ENCODE data around the gene TGFA. TPM values are rescaled to one million over a fixed set of nuclear protein-coding genes. Genes with fewer than 3 reads are reported as not detected.

TGFA gene
- total and polyA plus RNA-seq, 10 of the 15 experiments (the other 5 are each of a cell fraction or from before 2014, with no cell fraction given) = 0.03 to 0.23 TPM; not detected in 8

GRCh38 chr2:70560040-70560439 lies 6.4 kb upstream of the TGFA start:
- no peak for ATAC-seq
- in situ Hi-C loops (cut with MboI) = no loop called here
- no peaks in the 10 kb centered on the region for H3K79me2 ChIP-seq (ENCODE audit: control insufficient read depth, insufficient read depth, low read length)
- TF ChIP-seq CHD1 (IDR thresholded peaks at IDR 0.05; ENCODE audit: low read depth, low read length) = no peak
- no peak for TF ChIP-seq ZZZ3 (IDR thresholded peaks at IDR 0.05; ENCODE audit: control insufficient read depth, insufficient read length, low read depth)
- no peak for TF ChIP-seq SMAD5 (IDR thresholded peaks at IDR 0.05; ENCODE audit: low read depth)
- TF ChIP-seq POLR2AphosphoS2 (IDR thresholded peaks at IDR 0.05; ENCODE audit: low read depth, low read length) = no peak
- TF ChIP-seq PAX5 (IDR thresholded peaks at IDR 0.05; ENCODE audit: borderline replicate concordance, low read depth, low read length) = no peak
- TF ChIP-seq PRDM15 (CRISPR knock-in tag; IDR thresholded peaks at IDR 0.05) = no peak
- no peak for TF ChIP-seq EZH2 (IDR thresholded peaks at IDR 0.05; ENCODE audit: borderline replicate concordance, control insufficient read depth, low read depth, low read length)
- no peak for TF ChIP-seq HDAC6 (IDR thresholded peaks at IDR 0.05; ENCODE audit: unreplicated experiment)
- no peak for TF ChIP-seq ZNF24 (IDR thresholded peaks at IDR 0.05)
- no peak for TF ChIP-seq BMI1 (IDR thresholded peaks at IDR 0.05; ENCODE audit: borderline replicate concordance)
- no peak for TF ChIP-seq MXI1 (IDR thresholded peaks at IDR 0.05; ENCODE audit: low read depth, low read length)
- TF ChIP-seq ZBTB40 (IDR thresholded peaks at IDR 0.05; ENCODE audit: borderline replicate concordance) = no peak
- TF ChIP-seq RCOR1 (conservative IDR thresholded peaks at IDR 0.05; ENCODE audit: low read depth, low read length) = no peak
- no peak for TF ChIP-seq ATF7 (IDR thresholded peaks at IDR 0.05; ENCODE audit: low read depth)
- TF ChIP-seq ATF3 (IDR thresholded peaks at IDR 0.05; ENCODE audit: borderline replicate concordance, extremely low read depth, low read depth, low read length) = no peak
- no peak for TF ChIP-seq MYC (IDR thresholded peaks at IDR 0.05; ENCODE audit: insufficient read depth, insufficient read length, insufficient replicate concordance, low read length, severe bottlenecking)
- no peak for TF ChIP-seq KLF5 (IDR thresholded peaks at IDR 0.05; ENCODE audit: partially characterized antibody)
- TF ChIP-seq NR2C1 (IDR thresholded peaks at IDR 0.05) = no peak

More at GRCh38 chr2:70560040-70560439, 6.4 kb upstream of the TGFA start:
- Histone ChIP-seq H2AFZ (ENCODE audit: control insufficient read depth, low read depth, low read length) (no peak overlapping the region), H3K4me1 (ENCODE audit: control insufficient read depth, insufficient read depth, low read length) (no peaks in the 10 kb centered on the region), H3K4me3 (no peak overlapping the region), H3K9me3 (replicated peaks; ENCODE audit: control insufficient read depth, insufficient read depth, low read length) (no peaks in the 10 kb centered on the region), H3K27ac (ENCODE audit: control insufficient read depth, insufficient read depth) (no peak overlapping the region), H3K4me2 (ENCODE audit: control insufficient read depth, insufficient read depth) (no peak overlapping the region), H3K27me3 (replicated peaks in 1 of 2; ENCODE audit: control insufficient read depth in 2 of 2, insufficient read depth in 2 of 2, low read length in 1 of 2) (peaks cover 0 to 2% of the 10 kb centered on the region in 2 experiments; a peak in 2 of 4 replicates), H3K9ac (ENCODE audit: control insufficient read depth, insufficient read depth, low read length) (no peak overlapping the region), H3K36me3 (ENCODE audit: control insufficient read depth in 2 of 2, insufficient read depth in 2 of 2, low read length in 1 of 2) (no peaks in the 10 kb centered on the region), H4K20me1 (ENCODE audit: control insufficient read depth, insufficient read depth) (no peaks in the 10 kb centered on the region)
- 33% methylated on average over 2 of the region's 2 CpGs for WGBS (ENCODE audit: insufficient coverage, insufficient replicate concordance, low lambda C conversion rate, missing lambda C conversion rate)
- intact Hi-C loops (cut with micrococcal nuclease; ENCODE audit: unreplicated experiment) = no loop called here
- POLR2A ChIA-PET = no interaction called here
- DNase-seq (ENCODE audit: low read depth, low spot score) = no peak
- CTCF ChIA-PET = interaction anchor here (2.1 kb wide), 1 partner anchor 57 kb away, joined by 4 read pairs; no protein-coding TSS in a partner anchor
- RAD21 ChIA-PET (ENCODE audit: unreplicated experiment) = no interaction called here
- no peak for FAIRE-seq
- SMC1A ChIA-PET (ENCODE audit: uncharacterized antibody, unreplicated experiment) = interaction anchor here (0.6 kb wide), 1 partner anchor 168 kb away, joined by 3 read pairs; no protein-coding TSS in a partner anchor
- no TSS peak for BruUV-seq (replicated peaks)
